BJ (cell line): Measurements from ENCODE around the gene DNAI4. TPM values are rescaled to one million over a fixed set of nuclear protein-coding genes. Genes with fewer than 3 reads are reported as not detected.
"Not testable (repeated sequence)": the region's sequence is repeated elsewhere in the genome, so short reads cannot be mapped to it uniquely, and the experiment has no call there.

Source experiments
- CTCF ChIA-PET: fragments of 350-600 bp; formaldehyde crosslinking; extraction: SDS; loops from one replicate; lab custom pipeline; 2021; ENCODE audit warnings: antibody characterized with exemption, inconsistent platforms; lab: Yijun Ruan, JAX
- POLR2A ChIA-PET: fragments of 300-600 bp; sonication (Branson Sonifier 250); formaldehyde crosslinking; extraction: SDS; loops from one replicate; lab custom pipeline; 2021; ENCODE audit warnings: antibody characterized with exemption; lab: Charles Lee
- DNase-seq: peaks from one replicate; pipeline ENCODE4 v3.0.0-alpha.2; 2011; ENCODE audit warnings: low read depth
- H3K27me3 ChIP-seq: 2 replicates; pipeline ENCODE4 v1.6.0; 2011; ENCODE audit warnings: low read length; ENCODE audit not compliant: control insufficient read depth, insufficient read depth
- H3K36me3 ChIP-seq: 2 replicates; pipeline ENCODE4 v1.5.1; 2011; ENCODE audit warnings: low read length; ENCODE audit not compliant: control insufficient read depth, insufficient read depth
- H3K4me3 ChIP-seq: 2 replicates; pipeline ENCODE4 v1.5.1; 2011; ENCODE audit warnings: low read depth, mild to moderate bottlenecking, control low read depth, low read length
- polyA plus RNA-seq: library from polyadenylated mRNA; depleted of rRNA; stranded (reverse); fragments of >200 nt; gene quantifications from 2 replicates; pipeline ENCODE4 v1.2.3, GENCODE V29; 2011
- TF ChIP-seq, protein P1 (sequence below): IDR thresholded peaks from 2 replicates; pipeline ENCODE4 v1.5.1; 2011; ENCODE audit warnings: low read depth, mild to moderate bottlenecking, control low read depth, inconsistent platforms, low read length, moderate library complexity; ENCODE audit not compliant: insufficient read depth

DNAI4 gene
- polyA plus RNA-seq, 1 experiment, result 1.3 TPM

GRCh38 chr1:66919828-66920227, 4.8 kb downstream of the DNAI4 start:
- TF ChIP-seq, protein P1, sequence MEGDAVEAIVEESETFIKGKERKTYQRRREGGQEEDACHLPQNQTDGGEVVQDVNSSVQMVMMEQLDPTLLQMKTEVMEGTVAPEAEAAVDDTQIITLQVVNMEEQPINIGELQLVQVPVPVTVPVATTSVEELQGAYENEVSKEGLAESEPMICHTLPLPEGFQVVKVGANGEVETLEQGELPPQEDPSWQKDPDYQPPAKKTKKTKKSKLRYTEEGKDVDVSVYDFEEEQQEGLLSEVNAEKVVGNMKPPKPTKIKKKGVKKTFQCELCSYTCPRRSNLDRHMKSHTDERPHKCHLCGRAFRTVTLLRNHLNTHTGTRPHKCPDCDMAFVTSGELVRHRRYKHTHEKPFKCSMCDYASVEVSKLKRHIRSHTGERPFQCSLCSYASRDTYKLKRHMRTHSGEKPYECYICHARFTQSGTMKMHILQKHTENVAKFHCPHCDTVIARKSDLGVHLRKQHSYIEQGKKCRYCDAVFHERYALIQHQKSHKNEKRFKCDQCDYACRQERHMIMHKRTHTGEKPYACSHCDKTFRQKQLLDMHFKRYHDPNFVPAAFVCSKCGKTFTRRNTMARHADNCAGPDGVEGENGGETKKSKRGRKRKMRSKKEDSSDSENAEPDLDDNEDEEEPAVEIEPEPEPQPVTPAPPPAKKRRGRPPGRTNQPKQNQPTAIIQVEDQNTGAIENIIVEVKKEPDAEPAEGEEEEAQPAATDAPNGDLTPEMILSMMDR, result no peak
- Histone ChIP-seq H3K36me3 (no peaks in the 10 kb centered on the region), H3K27me3 (no peaks in the 10 kb centered on the region), H3K4me3 (no peak overlapping the region)
- no peak for DNase-seq
- ChIA-PET CTCF (no interaction called here), POLR2A (no interaction called here)

GRCh38 chr1:66919063-66919462, 5.6 kb downstream of the DNAI4 start:
- Histone ChIP-seq H3K4me3 (no peak overlapping the region), H3K27me3 (no peaks in the 10 kb centered on the region), H3K36me3 (no peaks in the 10 kb centered on the region)
- no peak for DNase-seq
- CTCF ChIA-PET, result no interaction called here
- POLR2A ChIA-PET, result no interaction called here
- TF ChIP-seq, protein P1, result no peak

DNA sequence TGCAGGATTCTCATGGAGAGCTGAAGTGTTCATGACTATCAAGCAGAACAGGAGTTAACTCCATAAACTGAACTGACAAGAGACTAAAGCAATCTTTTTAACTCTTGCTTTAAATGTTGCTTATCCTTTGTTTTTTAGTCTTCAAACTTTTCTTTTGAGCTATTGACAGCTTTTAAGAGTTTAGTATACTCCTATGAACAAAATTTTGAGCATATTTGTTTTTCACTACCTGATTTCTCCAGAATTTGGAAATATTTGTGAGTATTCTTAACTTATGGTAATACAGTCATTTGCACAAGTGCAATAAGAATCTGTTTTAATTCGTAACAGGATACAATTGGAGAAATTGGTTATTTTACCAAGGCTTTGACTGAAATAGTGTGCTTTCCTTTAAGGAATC, 7.2 kb downstream of the DNAI4 start:
- no peak for DNase-seq
- ChIA-PET POLR2A (no interaction called here), CTCF (no interaction called here)
- Histone ChIP-seq H3K4me3 (no peak overlapping the region), H3K36me3 (no peaks in the 10 kb centered on the region), H3K27me3 (no peaks in the 10 kb centered on the region)
- TF ChIP-seq, protein P1, result no peak

GRCh38 chr1:66916320-66916719, 8.3 kb downstream of the DNAI4 start:
- CTCF ChIA-PET, result no interaction called here
- POLR2A ChIA-PET, result no interaction called here
- Histone ChIP-seq H3K36me3 (no peaks in the 10 kb centered on the region; the same call in 1 of the 2 replicates), H3K4me3 (no peak overlapping the region), H3K27me3 (no peaks in the 10 kb centered on the region)
- no peak for DNase-seq
- TF ChIP-seq, protein P1, result no peak

- POLR2A ChIA-PET, result not testable (repeated sequence)
Observed at GRCh38 chr1:66915203-66915602, 9.5 kb downstream of the DNAI4 start.

GRCh38 chr1:66893712-66894111, 30.9 kb downstream of the DNAI4 start:
- Histone ChIP-seq H3K27me3 (no peaks in the 10 kb centered on the region), H3K36me3 (no peaks in the 10 kb centered on the region), H3K4me3 (no peak overlapping the region)
- POLR2A ChIA-PET, result no interaction called here
- TF ChIP-seq, protein P1, result no peak
- CTCF ChIA-PET, result no interaction called here
- no peak for DNase-seq

More at GRCh38 chr1:66915203-66915602, 9.5 kb downstream of the DNAI4 start:
- not testable (repeated sequence) for DNase-seq, H3K27me3 ChIP-seq, H3K4me3 ChIP-seq, H3K36me3 ChIP-seq
- CTCF ChIA-PET, result interaction anchor here (2.0 kb wide), 1 partner anchor 8 kb away, joined by 7 read pairs; no protein-coding TSS in a partner anchor
